LNCaP clone FGC (cell line): Measurements from ENCODE around the gene ZBTB20.

ENCODE experiments used
- DNase-seq: peaks from one replicate; pipeline ENCODE4 v3.0.0-alpha.2; 2011; ENCODE audit warnings: low read depth
- H3K4me3 ChIP-seq: 2 replicates; pipeline ENCODE4 v1.5.1; 2011; ENCODE audit warnings: mild to moderate bottlenecking, low read depth, low read length, control low read depth
- TF ChIP-seq, protein P1 (sequence below): IDR thresholded peaks from 2 replicates; pipeline ENCODE4 v1.5.1; 2012; ENCODE audit warnings: mild to moderate bottlenecking; ENCODE audit not compliant: control insufficient read depth, insufficient read depth; ENCODE audit errors: extremely low read depth

Gene ZBTB20

DNA sequence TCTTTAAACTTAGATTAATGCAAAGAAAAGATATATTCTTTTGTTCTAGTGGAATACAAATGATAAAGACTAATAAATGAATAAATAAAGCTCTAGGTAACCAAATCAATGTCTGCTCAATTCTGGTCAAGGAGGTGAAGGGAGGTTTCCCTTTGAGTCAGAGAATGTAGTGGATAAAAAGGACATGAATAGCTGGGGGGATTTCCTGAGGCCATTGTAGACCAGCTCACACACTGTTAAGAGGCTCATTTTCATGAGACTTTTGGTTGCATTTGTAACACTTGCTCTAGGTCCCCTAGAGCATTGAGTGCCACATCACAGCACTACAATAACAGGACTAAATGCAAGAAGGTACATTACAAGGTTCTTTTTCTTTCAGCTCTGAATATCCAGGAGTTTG lies 682.5 kb downstream of the ZBTB20 start:
- DNase-seq: no peak
- no peak overlapping the region for H3K4me3 ChIP-seq
- TF ChIP-seq, protein P1, sequence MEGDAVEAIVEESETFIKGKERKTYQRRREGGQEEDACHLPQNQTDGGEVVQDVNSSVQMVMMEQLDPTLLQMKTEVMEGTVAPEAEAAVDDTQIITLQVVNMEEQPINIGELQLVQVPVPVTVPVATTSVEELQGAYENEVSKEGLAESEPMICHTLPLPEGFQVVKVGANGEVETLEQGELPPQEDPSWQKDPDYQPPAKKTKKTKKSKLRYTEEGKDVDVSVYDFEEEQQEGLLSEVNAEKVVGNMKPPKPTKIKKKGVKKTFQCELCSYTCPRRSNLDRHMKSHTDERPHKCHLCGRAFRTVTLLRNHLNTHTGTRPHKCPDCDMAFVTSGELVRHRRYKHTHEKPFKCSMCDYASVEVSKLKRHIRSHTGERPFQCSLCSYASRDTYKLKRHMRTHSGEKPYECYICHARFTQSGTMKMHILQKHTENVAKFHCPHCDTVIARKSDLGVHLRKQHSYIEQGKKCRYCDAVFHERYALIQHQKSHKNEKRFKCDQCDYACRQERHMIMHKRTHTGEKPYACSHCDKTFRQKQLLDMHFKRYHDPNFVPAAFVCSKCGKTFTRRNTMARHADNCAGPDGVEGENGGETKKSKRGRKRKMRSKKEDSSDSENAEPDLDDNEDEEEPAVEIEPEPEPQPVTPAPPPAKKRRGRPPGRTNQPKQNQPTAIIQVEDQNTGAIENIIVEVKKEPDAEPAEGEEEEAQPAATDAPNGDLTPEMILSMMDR: no peak

DNA sequence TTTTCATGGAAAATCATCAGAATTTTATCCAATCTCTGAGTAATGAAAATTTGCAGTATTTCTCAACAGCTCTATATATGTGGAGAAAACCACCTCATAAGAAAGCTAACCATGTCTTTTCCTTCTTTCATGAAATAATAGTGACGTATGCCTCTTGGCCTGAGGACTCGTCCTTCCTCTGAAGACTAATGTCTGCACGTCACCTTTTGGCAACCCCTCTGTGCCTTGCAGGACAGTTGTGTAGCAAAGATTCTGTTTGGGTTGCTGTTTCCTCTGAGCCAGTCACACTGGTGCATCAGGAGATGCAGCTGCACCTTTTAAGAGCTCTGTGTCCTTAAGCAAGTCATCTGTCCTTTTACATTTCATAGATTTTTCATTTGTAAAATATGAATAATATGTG lies 684.3 kb downstream of the ZBTB20 start:
- TF ChIP-seq, protein P1: no peak
- DNase-seq: no peak
- H3K4me3 ChIP-seq: no peak overlapping the region

DNA sequence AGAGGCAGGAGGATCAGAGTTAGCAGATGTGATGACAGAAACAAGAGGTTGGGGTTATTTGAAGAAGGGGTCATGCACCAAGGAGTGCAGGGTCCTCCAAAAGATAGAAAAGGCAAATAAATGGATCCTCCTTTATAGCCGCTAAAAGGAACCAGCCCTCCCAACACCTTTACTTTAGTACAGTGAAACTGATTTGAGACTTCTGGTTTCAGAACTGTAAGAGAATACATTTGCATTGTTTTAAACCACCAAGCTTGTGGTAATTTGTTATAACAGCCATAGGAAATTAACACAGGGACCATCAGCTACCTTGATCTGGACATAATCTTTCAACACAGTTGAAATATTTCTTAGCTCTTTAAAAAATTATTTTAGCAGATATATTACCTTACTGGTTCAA lies 686.6 kb downstream of the ZBTB20 start:
- no peak overlapping the region for H3K4me3 ChIP-seq
- TF ChIP-seq, protein P1: no peak
- no peak for DNase-seq

DNA sequence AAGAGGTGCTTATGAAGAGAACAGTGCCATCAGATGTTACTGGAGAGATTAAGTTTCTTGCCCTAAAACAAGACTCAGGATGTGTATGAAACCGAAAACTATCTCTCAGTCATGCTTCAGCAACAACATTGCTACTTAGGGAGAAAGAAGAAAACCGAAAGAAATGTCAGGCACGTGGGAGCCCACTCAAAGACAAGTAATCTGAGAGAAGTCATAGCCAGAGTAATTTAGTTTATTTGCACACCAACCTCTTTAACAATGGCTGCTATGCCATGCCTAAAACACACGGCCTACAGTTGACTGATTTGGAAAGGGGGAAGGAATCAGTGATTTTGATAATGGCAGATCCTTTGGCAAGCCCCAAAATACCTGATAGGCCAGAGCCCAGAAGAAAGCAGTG lies 690.3 kb downstream of the ZBTB20 start:
- no peak overlapping the region for H3K4me3 ChIP-seq
- TF ChIP-seq, protein P1: no peak
- no peak for DNase-seq

DNA sequence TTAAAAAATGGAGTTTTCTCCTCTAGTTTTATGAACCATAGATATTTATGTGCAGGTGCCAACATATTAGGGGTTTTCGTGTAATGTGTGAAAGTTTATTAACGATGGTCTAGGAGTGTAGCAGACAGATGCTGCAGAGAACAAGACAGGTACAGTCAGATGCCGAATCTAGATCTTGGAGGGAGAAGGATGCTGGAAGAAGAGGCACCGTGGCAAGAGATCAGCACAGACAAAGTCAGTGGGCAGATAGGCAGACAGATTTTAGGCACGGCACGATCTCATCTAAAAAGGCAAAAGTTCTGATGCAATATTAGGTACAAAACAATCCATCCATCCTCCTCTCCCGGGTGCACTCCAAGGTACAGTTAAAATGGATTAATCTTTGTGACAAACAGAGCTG lies 691.7 kb downstream of the ZBTB20 start:
- no peak overlapping the region for H3K4me3 ChIP-seq
- DNase-seq: no peak
- TF ChIP-seq, protein P1: no peak

DNA sequence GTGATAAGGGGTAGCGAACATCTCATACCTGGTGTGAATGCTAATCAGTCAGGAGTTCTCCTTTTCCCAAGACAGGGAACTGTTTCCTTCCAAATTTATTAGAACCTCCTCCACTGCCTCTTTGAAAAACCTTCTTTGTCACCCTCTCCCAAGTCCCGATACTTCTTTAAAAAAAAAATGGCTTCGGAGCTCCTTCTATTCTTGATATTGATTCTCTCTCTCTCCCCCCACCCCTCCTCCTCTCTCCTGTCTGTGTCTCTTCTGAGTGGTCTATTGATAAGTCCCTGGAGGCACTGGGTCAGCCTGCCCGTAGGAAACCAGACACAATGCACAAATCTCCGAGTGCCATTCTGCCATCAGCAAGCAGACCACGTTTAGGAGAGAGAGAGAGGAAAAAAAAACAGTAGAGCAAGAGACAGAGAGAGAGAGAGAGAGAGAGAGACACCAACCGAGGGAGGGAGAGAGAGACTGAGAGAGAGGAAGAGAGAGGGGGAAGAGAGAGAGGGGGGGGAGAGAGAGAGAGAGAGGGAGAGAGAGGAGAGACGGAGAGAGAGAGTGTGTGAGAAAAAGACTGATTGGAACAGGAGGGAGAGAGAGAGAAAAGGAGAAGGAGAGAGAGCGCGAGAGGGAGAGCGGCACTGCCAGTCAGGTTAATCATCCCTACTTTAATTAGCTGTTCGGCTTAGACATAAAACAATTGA lies 692.4 kb downstream of the ZBTB20 start:
- no peak for DNase-seq

DNA sequence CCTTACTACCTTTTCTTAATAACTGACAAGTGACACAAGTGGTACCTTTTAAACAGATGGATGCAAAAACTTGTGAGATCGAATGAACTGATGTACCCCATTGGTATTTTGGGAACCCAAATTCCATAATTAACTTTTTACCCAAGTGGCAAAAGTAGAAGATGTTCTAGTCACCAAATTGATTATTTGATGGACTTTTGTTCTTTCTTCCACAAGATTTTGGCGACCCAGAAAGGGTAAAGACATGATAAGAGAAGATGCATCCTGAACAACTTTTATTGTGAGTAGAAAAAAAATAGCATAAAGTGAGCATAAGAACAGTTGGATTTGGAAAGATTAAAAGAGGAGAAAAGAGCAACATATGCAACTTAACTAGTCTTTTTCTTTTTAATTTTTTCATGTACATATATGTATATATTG lies 693.7 kb downstream of the ZBTB20 start:
- no peak for DNase-seq
- TF ChIP-seq, protein P1: no peak
- H3K4me3 ChIP-seq: no peak overlapping the region

More for the DNA sequence above, 692.4 kb downstream of the ZBTB20 start:
- H3K4me3 ChIP-seq: no peak overlapping the region
- TF ChIP-seq, protein P1: no peak
